Glutamatergic neuron (in vitro differentiated cells): ENCODE results near the gene PTPRE. TPM values are rescaled to one million over a fixed set of nuclear protein-coding genes. Genes with fewer than 3 reads are reported as not detected.

Source experiments
- DNase-seq: peaks from one replicate; pipeline ENCODE4 v3.0.0; 2022
- H3K27ac Mint-ChIP-seq: one replicate; pipeline ENCODE4 v1.8.0; 2020; ENCODE audit warnings: mild to moderate bottlenecking, mixed read lengths, inconsistent platforms; ENCODE audit not compliant: unreplicated experiment
- H3K27me3 Mint-ChIP-seq: one replicate; pipeline ENCODE4 v1.8.0; 2020; ENCODE audit warnings: mild to moderate bottlenecking, moderate library complexity, mixed read lengths, inconsistent platforms; ENCODE audit not compliant: unreplicated experiment
- H3K36me3 Mint-ChIP-seq: one replicate; pipeline ENCODE4 v1.8.0; 2020; ENCODE audit warnings: mild to moderate bottlenecking, mixed read lengths, inconsistent platforms; ENCODE audit not compliant: unreplicated experiment
- H3K4me1 Mint-ChIP-seq: one replicate; pipeline ENCODE4 v1.8.0; 2020; ENCODE audit warnings: mild to moderate bottlenecking, low read depth, mixed read lengths, inconsistent platforms; ENCODE audit not compliant: unreplicated experiment
- H3K4me3 Mint-ChIP-seq: one replicate; pipeline ENCODE4 v1.8.0; 2020; ENCODE audit warnings: mild to moderate bottlenecking, mixed read lengths, inconsistent platforms; ENCODE audit not compliant: unreplicated experiment
- H3K9me3 Mint-ChIP-seq: one replicate; pipeline ENCODE4 v1.8.0; 2020; ENCODE audit warnings: mild to moderate bottlenecking, moderate library complexity, mixed read lengths, inconsistent platforms; ENCODE audit not compliant: unreplicated experiment
- total RNA-seq: library from RNA; stranded (reverse); fragmentation: NEBNext Ultra II Directional; extraction: Animal tissue kit (Norgen Biotek cat#: 25700); gene quantifications from one replicate; pipeline ENCODE4 v1.2.1, GENCODE V29; 2021; ENCODE audit not compliant: unreplicated experiment
- TF ChIP-seq, protein P1 (sequence below): fragments of 200-600 bp; sonication (generic); IDR thresholded peaks from one replicate; pipeline ENCODE4 v1.5.0; 2021; ENCODE audit not compliant: partially characterized antibody, unreplicated experiment

PTPRE gene
- total RNA-seq, 1 donor from 2014 or later = 2.6 TPM

DNA sequence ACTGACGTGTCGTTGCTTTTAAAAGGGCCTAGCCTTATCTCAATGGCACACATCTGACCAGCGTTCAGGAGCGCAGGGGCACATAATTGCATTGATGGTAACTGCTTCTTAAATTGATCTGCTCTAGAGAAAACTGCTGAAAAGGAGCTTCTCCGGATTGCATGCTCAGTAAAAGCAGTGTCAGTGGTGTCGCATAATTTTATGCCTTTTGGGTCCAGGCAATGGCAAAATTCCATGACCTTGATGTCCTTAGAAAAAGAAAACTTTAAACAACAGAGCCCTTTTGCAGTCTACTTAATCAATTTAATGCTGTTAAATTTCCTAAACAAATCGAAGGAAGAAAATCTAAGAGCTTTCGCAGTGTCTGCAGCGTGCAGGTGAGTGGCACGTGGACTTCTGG, 75.7 kb downstream of the PTPRE start:
- Mint-ChIP-seq H3K9me3 (peaks cover 2% of the 10 kb centered on the region), H3K4me3 (no peak overlapping the region), H3K27ac (no peak overlapping the region), H3K36me3 (peaks cover 10% of the 10 kb centered on the region), H3K4me1 (no peaks in the 10 kb centered on the region), H3K27me3 (no peaks in the 10 kb centered on the region)
- TF ChIP-seq, protein P1, sequence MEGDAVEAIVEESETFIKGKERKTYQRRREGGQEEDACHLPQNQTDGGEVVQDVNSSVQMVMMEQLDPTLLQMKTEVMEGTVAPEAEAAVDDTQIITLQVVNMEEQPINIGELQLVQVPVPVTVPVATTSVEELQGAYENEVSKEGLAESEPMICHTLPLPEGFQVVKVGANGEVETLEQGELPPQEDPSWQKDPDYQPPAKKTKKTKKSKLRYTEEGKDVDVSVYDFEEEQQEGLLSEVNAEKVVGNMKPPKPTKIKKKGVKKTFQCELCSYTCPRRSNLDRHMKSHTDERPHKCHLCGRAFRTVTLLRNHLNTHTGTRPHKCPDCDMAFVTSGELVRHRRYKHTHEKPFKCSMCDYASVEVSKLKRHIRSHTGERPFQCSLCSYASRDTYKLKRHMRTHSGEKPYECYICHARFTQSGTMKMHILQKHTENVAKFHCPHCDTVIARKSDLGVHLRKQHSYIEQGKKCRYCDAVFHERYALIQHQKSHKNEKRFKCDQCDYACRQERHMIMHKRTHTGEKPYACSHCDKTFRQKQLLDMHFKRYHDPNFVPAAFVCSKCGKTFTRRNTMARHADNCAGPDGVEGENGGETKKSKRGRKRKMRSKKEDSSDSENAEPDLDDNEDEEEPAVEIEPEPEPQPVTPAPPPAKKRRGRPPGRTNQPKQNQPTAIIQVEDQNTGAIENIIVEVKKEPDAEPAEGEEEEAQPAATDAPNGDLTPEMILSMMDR = no peak
- DNase-seq = no peak

DNA sequence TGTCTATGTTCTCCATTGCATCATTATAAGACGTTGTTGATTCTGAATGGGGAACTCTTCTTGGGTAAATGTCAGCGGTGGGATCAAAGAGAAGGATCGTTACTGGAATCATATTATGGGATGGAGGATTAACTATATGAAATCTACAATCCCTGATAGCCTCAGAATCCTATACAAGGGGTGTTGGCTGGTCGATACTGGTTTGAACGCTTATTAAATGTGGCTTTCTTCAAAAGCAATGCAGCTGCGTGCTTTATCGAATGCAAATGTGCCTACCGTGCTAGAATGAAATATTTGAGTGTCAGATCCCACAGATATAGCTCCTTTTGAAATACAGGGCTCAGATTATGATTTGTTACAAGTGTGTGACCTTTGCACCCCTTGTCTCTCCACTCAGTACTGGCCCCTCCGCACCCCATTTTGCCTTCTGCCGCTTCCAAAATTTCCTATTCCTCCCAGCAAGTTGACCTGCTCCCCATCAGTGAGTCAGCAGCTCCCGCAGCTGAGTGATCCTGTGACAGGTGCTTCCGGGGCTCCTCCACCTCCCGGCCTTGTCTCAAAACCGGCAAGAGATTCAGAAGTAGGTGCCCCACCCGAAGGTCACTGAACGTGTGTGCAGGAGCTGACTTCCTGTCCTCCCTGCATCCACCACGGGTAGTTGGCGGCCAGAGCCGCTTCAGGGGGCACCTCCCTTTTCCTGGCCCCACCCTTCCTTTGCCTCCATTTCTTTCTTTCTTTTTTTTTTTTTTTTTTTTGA, 76.6 kb downstream of the PTPRE start:
- TF ChIP-seq, protein P1 = no peak
- Mint-ChIP-seq H3K27ac (no peak overlapping the region), H3K27me3 (no peaks in the 10 kb centered on the region), H3K36me3 (peaks cover 10% of the 10 kb centered on the region), H3K9me3 (peaks cover 2% of the 10 kb centered on the region), H3K4me3 (no peak overlapping the region), H3K4me1 (no peaks in the 10 kb centered on the region)
- no peak for DNase-seq

- no peaks in the 10 kb centered on the region for H3K27me3 Mint-ChIP-seq
- TF ChIP-seq, protein P1 = no peak
- H3K4me1 Mint-ChIP-seq = no peaks in the 10 kb centered on the region
- no peak overlapping the region for H3K4me3 Mint-ChIP-seq
- peaks cover 10% of the 10 kb centered on the region for H3K36me3 Mint-ChIP-seq
- no peak for DNase-seq
- peaks cover 2% of the 10 kb centered on the region for H3K9me3 Mint-ChIP-seq
- no peak overlapping the region for H3K27ac Mint-ChIP-seq
These were observed 78.0 kb downstream of the PTPRE start for GRCh38 chr10:127984945-127985344.

DNA sequence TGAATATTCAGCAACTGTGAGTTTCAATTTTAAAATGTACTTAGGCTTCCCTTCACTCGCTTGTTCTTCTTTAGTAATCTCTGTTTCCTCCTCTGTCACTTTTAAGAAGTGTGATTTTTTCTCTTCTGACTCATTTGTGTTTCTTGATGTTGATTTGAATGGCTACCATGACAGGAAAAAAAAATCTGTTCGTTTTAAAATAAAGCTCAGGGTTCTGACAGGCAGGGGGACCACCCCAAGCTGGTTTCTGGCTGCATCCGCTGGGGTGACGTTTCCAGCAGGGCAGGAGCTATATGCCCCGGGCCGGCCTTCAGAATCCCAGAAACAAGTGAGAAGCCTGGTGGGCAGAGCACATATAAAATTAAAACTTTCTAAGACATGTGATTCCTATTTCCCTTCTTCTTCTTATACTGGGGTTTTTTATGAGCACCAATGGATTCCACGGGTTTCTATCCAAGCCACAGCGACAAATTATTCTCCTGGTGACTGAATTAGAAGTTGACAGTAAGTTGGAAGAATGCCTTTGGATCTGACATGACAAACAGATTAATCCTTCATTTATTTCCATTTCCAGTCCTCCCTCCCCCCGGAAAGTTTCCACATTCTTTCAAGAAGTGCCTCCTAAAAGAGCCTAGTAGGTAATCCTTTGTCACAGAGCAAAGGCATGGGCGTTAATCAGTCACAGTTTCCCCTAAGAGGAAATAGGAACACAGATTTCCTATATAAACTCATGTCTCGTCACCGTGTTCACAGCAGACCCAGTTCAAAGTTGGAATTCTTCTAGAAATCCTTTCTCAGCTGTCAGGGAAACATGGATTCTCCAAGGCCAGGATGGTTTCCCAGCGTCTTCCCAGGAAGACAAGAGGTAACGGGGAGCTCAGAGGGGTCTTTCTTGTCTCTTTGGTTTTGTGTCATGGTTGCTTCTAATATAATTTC, 79.9 kb downstream of the PTPRE start:
- Mint-ChIP-seq H3K4me1 (no peaks in the 10 kb centered on the region), H3K4me3 (no peak overlapping the region)
- DNase-seq = no peak

More for the DNA sequence above, 79.9 kb downstream of the PTPRE start:
- TF ChIP-seq, protein P1 = no peak
- peaks cover 2% of the 10 kb centered on the region for H3K9me3 Mint-ChIP-seq
- no peak overlapping the region for H3K27ac Mint-ChIP-seq
- no peaks in the 10 kb centered on the region for H3K27me3 Mint-ChIP-seq
- H3K36me3 Mint-ChIP-seq = no peaks in the 10 kb centered on the region
